Left renal pelvis (tissue), 4 donors: Measurements from ENCODE around the gene ABI3BP. TPM values are rescaled to one million over a fixed set of nuclear protein-coding genes. Genes with fewer than 3 reads are reported as not detected.

Source experiments
- DNase-seq, 4 donors: peaks; one replicate each; pipeline ENCODE4 v3.0.0-alpha.2; 2013; ENCODE audit warnings: low read depth in 4 of 4, low spot score in 3 of 4
- polyA plus RNA-seq, 4 donors: library from polyadenylated mRNA; unstranded; fragments of 120-200 nt; gene quantifications; one replicate each; pipeline ENCODE4 v1.2.1, GENCODE V29; 2013; ENCODE audit not compliant: insufficient read length in 4 of 4

The ABI3BP gene
- polyA plus RNA-seq, 4 donors = 21.5 to 37.5 (median 27.2) TPM

GRCh38 chr3:100708989-100709841 lies 284.0 kb downstream of the ABI3BP start, which contains the start of gene TFG:
TSS of gene TFG (plus strand) at chr3:100709494. CDS start at chr3:100713686, 4,192 bp downstream.
- peak; percentile 96 to 100 (median 97) for DNase-seq

- no peak for DNase-seq
These were observed 284.6 kb downstream of the ABI3BP start for GRCh38 chr3:100708644-100708988.

- no peak for DNase-seq
These were observed 286.9 kb downstream of the ABI3BP start for GRCh38 chr3:100706365-100706764.

GRCh38 chr3:100703865-100704264 lies 289.4 kb downstream of the ABI3BP start:
- no peak for DNase-seq

GRCh38 chr3:100702980-100703345 lies 290.3 kb downstream of the ABI3BP start:
- DNase-seq = no peak

- no peak for DNase-seq
These were observed 290.9 kb downstream of the ABI3BP start for GRCh38 chr3:100702082-100702979.

GRCh38 chr3:100700708-100701107 lies 292.5 kb downstream of the ABI3BP start:
- DNase-seq = no peak
